ENCODE data around the gene TTLL5.
"Not testable (repeated sequence)": the region's sequence is repeated elsewhere in the genome, so short reads cannot be mapped to it uniquely, and the experiment has no call there.

TTLL5 gene

DNA sequence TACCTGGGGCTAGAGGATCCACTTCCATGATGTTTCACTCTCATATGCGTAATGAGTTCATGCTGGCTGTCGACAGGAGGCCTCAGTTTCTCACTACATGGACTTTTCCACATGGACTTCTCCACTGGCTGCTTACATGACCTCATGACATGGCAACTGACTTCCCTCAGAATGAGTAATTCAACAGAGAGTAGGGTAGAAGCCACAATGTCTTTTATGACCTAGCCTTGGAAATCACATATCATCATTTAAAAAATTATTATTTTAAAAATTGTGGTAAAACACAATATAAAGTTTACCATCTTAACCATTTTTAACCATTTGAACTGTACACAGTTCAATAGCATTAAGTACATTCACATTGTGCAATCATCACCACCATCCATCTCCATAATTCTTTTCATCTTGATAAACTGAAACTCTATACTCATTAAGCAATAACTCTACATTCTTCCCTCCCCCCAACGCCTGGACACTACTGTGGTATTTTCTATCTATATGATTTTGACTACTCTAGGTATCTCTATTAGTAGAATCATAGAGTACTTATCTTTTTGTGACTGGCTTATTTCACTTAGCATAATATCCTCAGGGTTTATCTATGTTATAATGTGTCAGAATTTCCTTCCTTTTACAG, 176.2 kb downstream of the TTLL5 start:
- DNase-seq = no peak

DNA sequence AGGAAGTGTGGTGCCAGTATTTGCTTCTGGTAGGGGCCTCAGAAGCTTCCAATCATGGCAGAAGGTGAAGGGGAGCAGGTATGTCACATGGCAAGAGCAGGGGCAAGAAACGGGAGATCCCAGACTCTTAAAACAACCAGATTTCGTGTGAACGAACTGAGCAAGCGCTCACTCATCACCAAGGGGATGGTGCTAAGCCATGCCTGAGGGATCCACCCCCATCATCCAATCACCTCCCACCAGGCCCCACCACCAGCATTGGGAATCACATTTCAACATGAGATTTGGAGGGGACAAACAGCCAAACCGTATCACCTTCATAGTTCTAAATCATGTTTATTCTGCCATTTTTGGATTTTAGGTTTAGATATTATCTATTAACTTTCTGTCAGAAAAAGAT, 179.9 kb downstream of the TTLL5 start:
- no peak for DNase-seq

DNA sequence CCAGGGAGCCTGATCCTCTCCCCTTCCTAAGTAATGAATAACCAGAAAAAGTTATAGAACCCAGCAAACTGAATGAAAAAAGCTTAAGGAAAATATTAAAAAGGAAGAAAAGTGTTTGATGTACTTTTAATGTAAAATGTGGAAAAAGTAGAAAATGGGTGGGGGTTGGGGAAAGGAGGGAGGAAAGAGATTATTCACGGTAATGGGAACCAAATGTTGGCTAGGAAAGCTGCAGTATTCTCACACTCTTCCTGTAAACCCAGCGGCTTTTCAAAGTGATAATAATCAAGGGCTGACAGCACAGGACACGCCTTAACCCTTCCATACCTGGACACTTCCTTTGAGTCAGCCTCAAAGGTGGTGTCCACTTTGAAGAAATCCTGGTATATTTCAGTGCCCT, 181.5 kb downstream of the TTLL5 start:
- DNase-seq = no peak

DNA sequence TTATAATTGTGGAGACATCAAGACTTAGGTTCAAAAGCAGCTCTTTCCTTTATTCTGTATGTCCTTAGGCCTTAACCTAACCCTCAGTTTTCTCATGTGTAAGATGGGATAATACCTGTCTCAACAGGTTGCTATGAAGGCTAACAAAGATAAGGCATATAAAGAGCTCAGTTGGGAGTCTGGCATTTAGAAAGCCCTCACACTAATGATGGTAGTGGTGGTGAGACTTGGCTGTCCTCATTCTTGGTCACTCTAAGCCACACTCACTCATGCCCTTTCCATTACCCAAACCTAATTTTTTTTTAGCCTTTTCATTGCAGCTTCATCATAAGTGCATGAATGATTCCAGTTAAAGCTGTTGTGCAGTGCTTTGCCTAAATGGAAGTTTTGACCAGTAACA, 183.4 kb downstream of the TTLL5 start:
- no peak for DNase-seq

DNA sequence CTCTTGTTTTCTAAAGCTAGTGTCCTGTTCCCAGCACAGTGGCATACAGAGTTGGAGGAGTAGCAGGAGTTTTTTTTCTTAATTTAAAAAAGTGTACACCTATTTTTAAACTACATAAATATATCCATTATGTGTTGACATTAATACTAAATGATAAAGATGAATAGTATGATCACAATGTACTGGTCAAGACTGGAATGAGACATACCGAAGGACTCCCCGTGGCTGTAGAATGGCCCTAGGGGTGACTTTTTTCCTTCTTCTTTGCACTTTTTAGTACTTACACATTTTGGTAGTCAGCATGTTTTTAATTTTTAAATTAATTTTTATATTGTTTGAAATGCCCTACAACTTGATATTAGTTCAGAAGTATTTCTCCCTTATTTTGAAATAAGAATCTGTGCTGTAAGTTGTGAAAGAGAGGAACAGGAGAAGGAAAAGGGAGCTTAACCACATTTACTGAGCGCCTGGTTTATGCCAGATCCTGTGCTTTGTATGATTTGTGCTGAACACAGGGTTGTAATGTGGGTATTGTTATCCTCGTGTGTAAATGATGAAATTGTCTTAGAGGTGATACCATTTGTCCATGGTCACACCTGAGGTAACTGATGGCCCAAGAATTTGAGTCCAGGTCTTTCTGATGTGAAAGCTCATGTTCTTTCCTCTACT, 184.2 kb downstream of the TTLL5 start:
- no peak for DNase-seq

DNA sequence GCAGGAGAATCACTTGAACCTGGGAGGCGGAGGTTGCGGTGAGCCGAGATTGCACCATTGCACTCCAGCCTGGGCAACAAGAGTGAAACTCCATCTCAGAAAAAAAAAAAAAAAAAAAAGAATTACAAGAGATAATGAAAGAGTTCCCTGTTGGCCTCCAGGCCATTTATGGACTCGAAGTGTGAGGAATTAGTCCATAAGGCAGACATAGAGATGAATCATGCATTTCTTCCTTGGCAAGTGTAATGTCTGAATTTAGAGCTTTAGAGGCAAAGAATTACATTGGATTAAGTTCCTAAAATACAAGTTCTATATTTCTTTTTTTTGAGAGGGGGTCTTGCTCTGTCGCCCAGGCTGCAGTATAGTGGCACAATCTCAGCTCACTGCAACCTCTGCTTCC, 185.6 kb downstream of the TTLL5 start:
- not testable (repeated sequence) for DNase-seq

DNA sequence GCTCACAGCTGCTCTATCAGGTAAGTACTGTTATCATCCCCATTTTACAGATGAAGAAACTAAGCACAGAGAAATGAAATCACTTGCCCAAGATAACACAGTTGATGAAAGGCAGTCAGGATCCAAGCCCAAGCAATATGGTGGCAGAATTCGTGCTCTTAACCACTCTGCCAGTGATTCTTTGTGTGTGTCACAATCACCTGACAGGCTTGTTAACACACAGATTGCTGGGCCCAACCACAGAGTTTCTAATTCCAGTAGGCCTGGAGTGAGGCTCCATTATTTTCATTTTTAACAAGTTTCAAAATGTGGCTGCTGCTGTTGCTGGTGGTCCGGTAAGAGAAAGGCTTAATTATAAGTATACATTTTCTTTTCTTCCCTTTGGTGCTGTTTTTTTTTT, 186.5 kb downstream of the TTLL5 start:
- no peak for DNase-seq

DNA sequence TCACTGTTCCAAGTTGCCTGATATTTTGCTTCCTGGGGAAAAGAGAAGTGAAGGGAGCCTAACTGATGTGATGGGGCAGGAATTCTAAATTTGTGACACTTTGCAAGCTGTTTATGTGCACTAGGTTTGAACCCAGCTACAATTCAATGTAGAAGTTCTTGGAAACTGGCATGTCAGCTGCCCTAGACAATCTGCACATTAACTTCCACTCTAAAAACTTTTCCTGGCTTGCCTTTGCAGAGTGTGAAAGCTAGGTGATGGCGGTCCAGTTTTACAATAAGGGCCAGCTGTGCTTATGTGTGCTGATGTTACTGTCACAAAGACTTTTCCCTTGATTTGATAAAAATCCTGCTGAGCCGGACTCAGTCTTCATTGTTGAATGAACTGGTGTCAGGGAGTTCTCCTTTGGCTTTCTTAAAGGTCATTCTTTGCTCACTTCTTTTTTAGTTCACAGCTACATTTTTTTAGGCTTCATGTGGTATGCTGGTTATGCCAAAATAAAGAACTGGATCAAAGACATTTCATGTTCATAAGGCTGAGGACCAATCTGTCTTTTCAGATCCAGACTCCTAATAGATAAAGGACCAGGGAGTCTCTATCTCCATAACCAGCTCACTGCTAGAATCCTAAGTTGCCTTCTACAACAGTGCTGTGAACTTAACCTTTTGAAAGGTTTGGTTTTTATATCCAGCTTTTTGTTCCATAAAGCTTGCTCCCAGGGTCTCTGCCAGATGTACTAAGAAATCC, 187.3 kb downstream of the TTLL5 start:
- DNase-seq = no peak

DNA sequence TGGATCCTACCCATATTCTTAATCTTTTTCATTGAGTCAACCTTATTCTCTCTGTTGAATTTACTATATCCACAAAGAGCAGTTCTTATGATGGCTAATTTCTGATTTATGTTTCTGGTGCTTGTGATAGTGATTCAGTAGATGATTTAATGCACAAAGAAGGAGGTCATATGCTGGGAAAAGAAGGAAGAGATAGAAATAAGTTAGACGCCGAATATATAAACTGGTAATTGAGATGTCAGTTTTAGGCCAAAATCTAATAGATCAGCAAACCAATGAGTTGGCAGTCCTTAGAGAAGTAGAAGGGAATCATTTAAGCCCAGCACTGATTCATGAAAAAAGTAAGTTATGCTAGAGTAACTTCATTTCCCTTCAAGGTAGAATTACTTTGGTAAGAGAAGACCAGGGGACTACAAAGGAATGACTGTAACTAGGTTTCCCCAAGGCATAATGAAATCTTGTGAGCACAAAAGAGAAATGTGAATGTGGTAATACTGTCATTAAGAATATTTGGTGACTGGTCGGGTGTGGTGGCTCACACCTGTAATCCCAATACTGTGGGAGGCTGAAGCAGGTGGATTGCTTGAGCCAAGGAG, 188.4 kb downstream of the TTLL5 start:
- no peak for DNase-seq

DNA sequence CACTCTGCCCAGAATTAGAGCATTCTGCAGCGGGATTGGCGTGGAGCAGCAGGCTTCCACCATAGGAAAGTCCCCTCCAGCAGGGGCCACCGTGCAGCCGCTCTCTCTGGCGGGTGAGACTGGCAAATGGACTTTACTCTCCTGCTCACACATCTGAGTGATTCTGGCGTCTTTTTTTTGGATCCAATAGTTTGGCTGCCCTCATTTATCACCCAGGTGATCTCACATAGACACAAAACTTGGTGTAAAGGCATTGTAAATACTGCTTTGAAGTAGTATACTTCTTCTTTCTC, 190.5 kb downstream of the TTLL5 start:
- DNase-seq = no peak

DNA sequence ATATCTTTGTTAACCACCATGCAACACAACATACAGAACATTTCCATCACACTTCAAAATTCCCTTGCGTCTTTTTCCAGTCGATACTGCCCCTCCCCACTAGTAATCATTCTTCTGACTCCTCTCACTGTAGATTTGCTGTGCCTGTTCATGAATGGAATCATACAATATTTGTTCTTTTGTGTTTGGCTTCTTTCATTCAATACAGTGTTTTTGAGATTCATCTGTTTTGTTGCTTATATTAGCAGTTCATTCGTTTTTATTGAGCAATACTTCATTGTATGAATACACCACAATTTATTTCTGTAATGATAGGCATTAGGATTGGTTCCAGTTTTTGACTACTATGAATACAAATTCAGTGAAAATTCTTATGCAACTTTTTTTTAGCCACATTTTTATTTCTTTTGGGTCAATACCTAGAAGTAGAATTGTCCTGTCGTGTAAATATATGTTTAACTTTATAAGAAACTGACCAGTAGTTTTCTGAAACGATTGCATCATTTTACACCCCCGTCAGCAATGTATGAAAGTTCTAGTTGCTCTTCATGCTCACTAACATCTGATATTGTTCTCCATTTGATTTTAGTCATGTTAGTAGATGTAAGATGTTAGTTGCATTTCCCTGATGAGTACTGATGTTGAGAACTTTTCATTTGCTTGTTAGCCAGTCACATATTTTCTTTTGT, 193.2 kb downstream of the TTLL5 start:
- no peak for DNase-seq

DNA sequence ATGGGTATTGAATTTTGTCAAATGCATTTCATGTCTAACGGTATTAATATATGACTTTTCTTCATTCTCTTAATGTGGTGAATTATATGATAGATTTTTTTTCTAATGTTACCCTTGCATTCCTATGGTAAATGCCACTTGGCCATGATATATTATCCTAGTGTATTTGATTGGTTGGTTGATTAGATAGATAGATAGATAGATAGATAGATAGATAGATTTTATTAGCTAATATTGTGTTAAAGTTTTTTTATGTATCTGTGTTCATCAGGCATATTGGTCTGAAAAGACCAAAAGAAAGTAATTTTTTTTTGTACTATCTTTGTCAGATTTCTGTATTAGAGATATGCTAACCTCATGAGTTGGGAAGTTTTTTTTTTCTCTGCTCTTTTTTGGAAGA, 196.2 kb downstream of the TTLL5 start:
- DNase-seq = no peak

DNA sequence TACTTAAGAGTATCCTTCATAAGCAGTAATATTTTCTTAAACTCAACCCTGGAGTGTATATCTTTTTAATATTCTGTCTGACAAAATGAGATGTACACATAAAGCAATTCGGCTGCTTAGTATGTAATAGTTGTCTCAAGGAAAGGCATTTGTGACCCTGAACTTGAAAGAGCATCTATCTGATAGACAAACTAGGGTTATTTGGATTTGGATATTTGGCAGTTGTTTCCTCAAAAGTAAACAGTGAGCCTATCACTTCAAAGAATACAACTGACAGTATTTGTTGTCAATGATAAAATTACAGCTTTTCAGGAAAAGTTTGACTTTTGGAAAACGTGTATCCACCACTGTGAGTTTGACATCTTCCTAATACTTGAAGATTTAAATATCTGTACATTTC, 197.3 kb downstream of the TTLL5 start:
- DNase-seq = no peak

DNA sequence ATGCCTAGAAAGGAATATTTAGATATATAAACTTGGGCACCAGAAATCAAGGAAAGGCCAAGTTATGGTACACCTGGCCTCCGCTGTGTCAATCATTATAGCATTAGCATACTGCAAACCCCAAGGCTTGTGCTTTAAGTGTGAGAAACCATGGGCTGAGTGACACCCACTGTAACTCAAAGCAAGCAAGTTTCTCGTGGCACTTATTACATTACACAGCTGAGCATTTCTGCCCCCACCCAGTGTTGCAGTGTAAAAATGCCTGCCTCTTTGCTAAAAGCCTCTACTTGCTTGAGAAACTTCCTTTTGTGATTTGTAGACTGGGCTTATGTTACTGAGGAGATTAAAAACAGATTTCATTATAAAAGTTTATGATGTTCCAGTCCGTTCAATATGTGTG, 198.7 kb downstream of the TTLL5 start:
- DNase-seq = no peak

DNA sequence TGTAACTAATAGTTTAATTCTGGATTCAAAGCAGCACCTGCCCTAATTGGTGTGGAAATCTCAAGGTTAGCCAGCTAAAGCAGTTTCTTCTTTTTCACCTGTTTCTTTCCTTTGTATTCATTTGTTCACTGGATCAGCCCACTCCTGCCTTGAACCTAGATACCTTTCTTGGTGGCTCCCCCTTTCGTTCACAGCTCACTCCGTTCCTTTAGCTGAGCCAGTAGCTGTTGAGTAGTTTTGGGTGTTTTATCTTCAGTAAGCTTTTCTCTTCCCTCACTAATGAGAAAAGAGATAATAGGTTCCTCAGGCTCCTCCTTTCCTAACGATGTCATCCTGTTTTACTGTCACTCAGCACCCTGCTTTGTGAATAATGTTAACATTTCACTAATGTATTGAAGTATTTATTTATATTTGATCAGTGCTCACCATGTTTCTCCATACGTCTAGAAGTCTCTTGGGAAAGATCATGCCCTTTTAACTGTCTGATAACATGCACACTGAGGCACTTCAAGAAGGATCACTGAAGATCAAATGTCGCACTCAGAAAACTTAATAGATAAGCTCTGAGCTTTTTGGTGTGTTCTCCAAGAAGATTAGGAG, 199.6 kb downstream of the TTLL5 start:
- no peak for DNase-seq

DNA sequence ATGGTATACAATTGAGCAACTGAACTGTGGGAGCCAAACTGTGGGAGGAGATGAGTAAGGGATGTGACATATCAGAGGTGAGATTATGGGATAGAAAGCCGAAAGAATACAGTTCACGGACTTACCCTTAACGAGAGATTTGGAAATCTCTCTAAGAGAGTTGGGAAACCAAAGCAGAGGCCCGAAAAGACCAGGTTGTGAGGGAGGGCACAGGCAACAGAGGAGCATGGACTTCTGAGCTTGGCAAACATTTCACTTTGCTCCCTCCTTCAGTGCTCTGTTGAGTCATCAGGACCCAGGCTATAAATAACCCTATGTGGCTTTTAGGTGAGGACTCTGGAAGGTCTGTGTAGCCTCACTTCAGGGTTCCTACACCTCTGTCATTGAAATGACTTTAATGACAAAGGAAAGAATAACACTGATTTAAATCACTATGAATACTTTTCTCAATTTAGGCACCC, 200.1 kb downstream of the TTLL5 start:
- DNase-seq = no peak

DNA sequence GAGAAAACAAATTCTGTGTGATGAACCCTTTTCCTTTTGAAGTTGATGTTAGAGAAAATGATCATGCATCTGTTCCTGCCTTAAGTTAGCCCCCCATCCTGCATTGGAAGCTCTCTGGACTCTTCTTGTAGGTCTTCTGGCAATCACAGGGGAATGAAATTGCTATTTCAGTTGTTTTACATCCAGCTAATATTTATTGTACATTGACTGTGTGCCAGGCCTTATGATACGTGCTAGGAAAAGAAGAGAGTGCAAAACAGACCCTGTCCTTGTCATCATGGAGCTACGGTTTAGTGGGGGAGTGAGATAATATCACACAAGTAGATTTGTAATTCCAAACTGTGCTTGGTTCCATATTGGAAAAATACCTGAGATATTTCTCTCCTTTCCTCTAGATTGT, 202.2 kb downstream of the TTLL5 start:
- no peak for DNase-seq

DNA sequence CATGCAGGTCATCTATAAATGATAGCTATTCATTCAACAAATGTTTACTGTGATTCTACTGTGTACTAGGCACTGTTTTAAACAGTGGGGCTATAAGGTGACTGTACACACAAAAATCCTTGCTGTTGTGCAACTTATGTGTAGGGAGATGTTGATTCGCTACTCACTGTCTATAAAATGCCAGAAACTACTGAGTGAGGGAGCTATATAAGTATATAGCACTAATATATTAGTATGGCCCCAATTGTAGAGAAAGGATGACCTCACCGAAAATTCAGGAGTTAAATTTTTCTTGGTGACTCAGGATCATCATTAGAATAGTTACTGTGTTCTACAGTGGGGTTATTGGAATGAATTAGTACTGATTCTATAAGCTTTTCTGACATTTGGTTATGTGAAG, 203.3 kb downstream of the TTLL5 start:
- no peak for DNase-seq

DNA sequence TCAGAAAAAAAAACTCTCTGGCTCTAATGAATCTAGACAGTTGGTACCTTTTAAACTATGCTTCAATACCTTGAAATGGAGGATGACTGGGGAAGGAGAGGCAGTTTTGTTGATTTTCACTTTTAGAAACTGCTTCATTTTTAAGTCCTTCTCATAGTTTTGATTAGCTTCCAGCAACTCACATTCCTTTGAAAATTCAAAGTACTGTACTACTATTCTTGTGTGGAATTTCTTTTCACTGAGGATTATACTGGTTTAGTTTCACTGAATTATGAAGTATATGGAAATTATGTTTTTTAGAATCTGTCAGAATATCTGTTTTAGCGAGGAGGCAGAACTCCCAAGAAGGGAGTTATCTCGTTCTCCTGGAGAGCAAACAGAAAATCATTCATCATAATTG, 204.5 kb downstream of the TTLL5 start:
- DNase-seq = no peak

DNA sequence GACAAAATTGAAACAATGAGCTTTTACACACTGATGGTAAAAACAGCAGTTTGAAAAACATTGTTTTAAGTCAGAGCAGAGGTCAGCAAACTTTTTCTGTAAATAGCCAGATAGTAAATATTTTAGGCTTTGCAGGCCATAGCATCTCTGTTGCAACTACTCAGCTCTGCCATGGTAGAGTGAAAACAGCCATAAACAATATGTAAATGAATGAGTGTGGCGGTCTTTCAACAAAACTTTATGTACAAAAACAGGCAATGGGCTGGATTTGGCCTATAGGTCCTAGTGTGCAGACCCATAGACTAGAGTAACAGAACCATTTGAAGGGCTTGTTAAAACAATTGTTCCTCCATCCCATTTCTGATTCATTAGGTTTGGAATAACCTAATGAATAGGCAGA, 205.9 kb downstream of the TTLL5 start:
- no peak for DNase-seq

DNA sequence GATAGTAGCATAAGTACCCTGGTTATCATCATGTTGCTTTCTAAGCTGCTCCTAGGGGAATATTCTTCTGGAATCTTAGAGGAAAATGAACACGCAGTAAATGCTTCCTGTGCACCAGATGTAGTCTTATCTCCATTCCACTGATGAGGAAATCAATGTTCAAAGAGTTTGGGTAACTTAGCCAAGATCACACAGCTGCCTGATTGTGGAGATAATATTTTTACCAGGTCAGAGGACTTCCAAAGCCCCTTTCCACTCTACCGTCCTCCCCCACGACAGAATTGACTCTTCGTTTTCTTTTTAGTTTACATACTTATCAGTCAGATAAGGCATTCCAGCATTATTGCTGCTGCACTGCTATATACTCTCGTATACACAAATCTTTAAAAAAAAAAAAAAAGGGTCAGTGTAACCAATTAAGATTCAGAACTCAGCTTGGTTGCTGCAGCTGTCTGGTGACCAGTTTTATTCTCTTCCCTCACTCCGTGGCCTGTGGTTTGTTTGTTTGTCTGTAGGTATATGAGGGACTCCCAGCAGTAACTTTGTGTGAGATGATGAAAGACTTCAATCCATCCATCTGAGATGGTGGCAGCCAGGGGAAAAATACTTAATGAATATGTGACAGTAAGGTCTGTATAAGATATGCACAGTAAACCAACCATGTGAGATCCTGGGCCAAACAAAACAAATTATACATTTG, 210.3 kb downstream of the TTLL5 start:
- no peak for DNase-seq

DNA sequence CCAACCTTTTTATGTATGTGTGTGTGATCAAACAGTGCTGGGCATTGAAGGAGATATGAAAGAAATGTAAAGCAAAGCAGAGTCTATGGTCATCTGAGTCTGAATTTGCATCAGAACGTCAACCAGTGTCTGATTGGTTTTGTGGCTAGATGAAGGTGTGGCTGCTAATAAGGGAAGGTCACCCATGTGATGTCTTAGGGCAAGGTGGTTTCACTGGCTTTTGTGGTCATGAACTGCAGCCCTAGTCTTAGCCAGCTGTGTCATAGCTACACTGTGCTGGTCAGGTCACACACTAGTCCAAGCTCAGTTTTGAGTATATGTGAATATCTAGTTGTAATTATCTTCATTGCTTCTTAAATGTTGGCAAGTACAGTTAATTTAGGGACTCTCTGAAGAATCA, 214.9 kb downstream of the TTLL5 start:
- DNase-seq = no peak

Data from right hindlimb (tissue), 1 donor.